Measurements from ENCODE around the gene PHC2. TPM values are rescaled to one million over a fixed set of nuclear protein-coding genes. Genes with fewer than 3 reads are reported as not detected.

PHC2 gene
- total RNA-seq, 1 experiment from 2014 or later, result 137 TPM

- TF ChIP-seq CTCF (IDR thresholded peaks at IDR 0.05; ENCODE audit: unreplicated experiment), result no peak
- Mint-ChIP-seq H3K27ac (ENCODE audit: low read depth, unreplicated experiment) (no peak overlapping the region), H3K4me3 (ENCODE audit: unreplicated experiment) (no peak overlapping the region), H3K36me3 (ENCODE audit: insufficient read depth, unreplicated experiment) (peaks cover 5% of the 10 kb centered on the region), H3K9me3 (ENCODE audit: unreplicated experiment) (no peaks in the 10 kb centered on the region), H3K27me3 (ENCODE audit: insufficient read depth, unreplicated experiment) (no peaks in the 10 kb centered on the region), H3K4me1 (ENCODE audit: insufficient read depth, unreplicated experiment) (peaks cover 7% of the 10 kb centered on the region)
- POLR2A ChIA-PET, result no interaction called here
- intact Hi-C loops (cut with micrococcal nuclease), result no loop called here
- no TSS peak for BruUV-seq (replicated peaks)
- DNase-seq (ENCODE audit: unreplicated experiment), result no peak
- CTCF ChIA-PET, result no interaction called here
Measured at GRCh38 chr1:33424205-33424604, 6.7 kb downstream of the PHC2 start.

GRCh38 chr1:33420870-33421775 lies 9.8 kb downstream of the PHC2 start:
- no TSS peak for BruUV-seq (replicated peaks)
- no peak overlapping the region for H3K27ac Mint-ChIP-seq (ENCODE audit: low read depth, unreplicated experiment)
- H3K4me3 Mint-ChIP-seq (ENCODE audit: unreplicated experiment), result no peak overlapping the region
- H3K27me3 Mint-ChIP-seq (ENCODE audit: insufficient read depth, unreplicated experiment), result no peaks in the 10 kb centered on the region
- no peak for TF ChIP-seq CTCF (IDR thresholded peaks at IDR 0.05; ENCODE audit: unreplicated experiment)
- ChIA-PET CTCF (interaction anchor here (0.8 to 2.8 kb wide), 6 partner anchors 10 to 126 kb away, joined by 3 to 11 read pairs (median 4); partner anchors contain the start of gene PHC2), POLR2A (no interaction called here)
- peaks cover 7% of the 10 kb centered on the region for H3K4me1 Mint-ChIP-seq (ENCODE audit: insufficient read depth, unreplicated experiment)
- H3K9me3 Mint-ChIP-seq (ENCODE audit: unreplicated experiment), result peaks cover 17% of the 10 kb centered on the region
- H3K36me3 Mint-ChIP-seq (ENCODE audit: insufficient read depth, unreplicated experiment), result peaks cover 5% of the 10 kb centered on the region
- intact Hi-C loops (cut with micrococcal nuclease), result no loop called here
- DNase-seq (ENCODE audit: unreplicated experiment), result no peak

GRCh38 chr1:33418811-33419210 lies 12.1 kb downstream of the PHC2 start:
- no TSS peak for BruUV-seq (replicated peaks)
- Mint-ChIP-seq H3K4me1 (ENCODE audit: insufficient read depth, unreplicated experiment) (peaks cover 7% of the 10 kb centered on the region), H3K36me3 (ENCODE audit: insufficient read depth, unreplicated experiment) (peaks cover 5% of the 10 kb centered on the region), H3K27me3 (ENCODE audit: insufficient read depth, unreplicated experiment) (no peaks in the 10 kb centered on the region), H3K4me3 (ENCODE audit: unreplicated experiment) (no peak overlapping the region), H3K27ac (ENCODE audit: low read depth, unreplicated experiment) (no peak overlapping the region), H3K9me3 (ENCODE audit: unreplicated experiment) (peaks cover 17% of the 10 kb centered on the region)
- CTCF ChIA-PET, result interaction anchor here (0.6 to 2.1 kb wide), 3 partner anchors 9 to 322 kb away, joined by 3 to 8 read pairs (median 3); no protein-coding TSS in a partner anchor
- DNase-seq (ENCODE audit: unreplicated experiment), result no peak
- POLR2A ChIA-PET, result no interaction called here
- intact Hi-C loops (cut with micrococcal nuclease), result no loop called here
- TF ChIP-seq CTCF (IDR thresholded peaks at IDR 0.05; ENCODE audit: unreplicated experiment), result no peak

- no TSS peak for BruUV-seq (replicated peaks)
- no peak for TF ChIP-seq CTCF (IDR thresholded peaks at IDR 0.05; ENCODE audit: unreplicated experiment)
Measured at GRCh38 chr1:33414879-33415278, 16.0 kb downstream of the PHC2 start.

More at GRCh38 chr1:33414879-33415278, 16.0 kb downstream of the PHC2 start:
- ChIA-PET CTCF (no interaction called here), POLR2A (no interaction called here)
- Mint-ChIP-seq H3K27me3 (ENCODE audit: insufficient read depth, unreplicated experiment) (no peaks in the 10 kb centered on the region), H3K9me3 (ENCODE audit: unreplicated experiment) (peaks cover 17% of the 10 kb centered on the region), H3K36me3 (ENCODE audit: insufficient read depth, unreplicated experiment) (peaks cover under 1% of the 10 kb centered on the region), H3K4me1 (ENCODE audit: insufficient read depth, unreplicated experiment) (no peaks in the 10 kb centered on the region), H3K27ac (ENCODE audit: low read depth, unreplicated experiment) (no peak overlapping the region), H3K4me3 (ENCODE audit: unreplicated experiment) (no peak overlapping the region)
- DNase-seq (ENCODE audit: unreplicated experiment), result no peak
- intact Hi-C loops (cut with micrococcal nuclease), result no loop called here
